KG1 (cell line): Measurements from ENCODE around the gene INO80.
"Not testable (repeated sequence)": the region's sequence is repeated elsewhere in the genome, so short reads cannot be mapped to it uniquely, and the experiment has no call there.

Source experiments
- DNase-seq: peaks from one replicate; lab custom pipeline; 2025; lab: John Stamatoyannopoulos, UW

INO80 gene

GRCh38 chr15:40963201-40963600 is 152.9 kb downstream of the INO80 start:
- DNase-seq, result no peak

GRCh38 chr15:40962317-40962716 is 153.8 kb downstream of the INO80 start:
- not testable (repeated sequence) for DNase-seq

GRCh38 chr15:40961740-40962139 is 154.3 kb downstream of the INO80 start:
- DNase-seq, result not testable (repeated sequence)

GRCh38 chr15:40960925-40961324 is 155.2 kb downstream of the INO80 start:
- DNase-seq, result no peak

GRCh38 chr15:40960151-40960885 is 155.8 kb downstream of the INO80 start:
- no peak for DNase-seq

- DNase-seq, result no peak
These were observed 156.5 kb downstream of the INO80 start for GRCh38 chr15:40959331-40960141.

- no peak for DNase-seq
These were observed 157.4 kb downstream of the INO80 start for GRCh38 chr15:40958723-40959122.

GRCh38 chr15:40958146-40958545 is 157.9 kb downstream of the INO80 start:
- no peak for DNase-seq

GRCh38 chr15:40957581-40958051 is 158.5 kb downstream of the INO80 start:
- no peak for DNase-seq

- DNase-seq, result no peak
These were observed 159.0 kb downstream of the INO80 start for GRCh38 chr15:40957041-40957555.

- no peak for DNase-seq
These were observed 159.5 kb downstream of the INO80 start for GRCh38 chr15:40956541-40956982.

GRCh38 chr15:40955930-40956540 is 160.0 kb downstream of the INO80 start:
- no peak for DNase-seq

GRCh38 chr15:40955141-40955903 is 160.8 kb downstream of the INO80 start:
- no peak for DNase-seq

- DNase-seq, result not testable (repeated sequence)
These were observed 161.8 kb downstream of the INO80 start for GRCh38 chr15:40954158-40954848.

- DNase-seq, result no peak
These were observed 162.4 kb downstream of the INO80 start for GRCh38 chr15:40953713-40954074.

- peak; percentile 90 for DNase-seq
These were observed 163.0 kb downstream of the INO80 start, which contains the start of gene CHAC1 for GRCh38 chr15:40952901-40953712. CHAC1 (plus strand) TSS chr15:40953471; CDS start chr15:40953584, 113 bp downstream.

GRCh38 chr15:40952301-40952900 is 163.7 kb downstream of the INO80 start:
- no peak for DNase-seq

- DNase-seq, result no peak
These were observed 164.3 kb downstream of the INO80 start for GRCh38 chr15:40951764-40952163.

GRCh38 chr15:40949756-40950207 is 166.3 kb downstream of the INO80 start:
- no peak for DNase-seq
